CD14-positive monocyte (primary cell): Measurements from ENCODE around the gene TMCO5A. TPM values are rescaled to one million over a fixed set of nuclear protein-coding genes. Genes with fewer than 3 reads are reported as not detected.

Experiments
- DNase-seq, 3 donors: peaks; one replicate each; pipeline ENCODE4 v3.0.0-alpha.2; 2011 to 2022
- H2AFZ ChIP-seq: 2 replicates; pipeline ENCODE4 v1.6.0; 2012; ENCODE audit warnings: mild to moderate bottlenecking, low read depth, low read length, inconsistent platforms; ENCODE audit not compliant: insufficient read depth, poor library complexity, severe bottlenecking
- H3K27ac ChIP-seq, 2 donors: 1 replicate in 1 of 2; 2 replicates in 1 of 2; pipeline ENCODE4 v1.5.1; 2012 to 2013; ENCODE audit warnings: low read length in 2 of 2, control low read depth in 1 of 2, inconsistent platforms in 1 of 2, low read depth in 1 of 2, mild to moderate bottlenecking in 1 of 2
- H3K27me3 ChIP-seq, 2 donors: one replicate each; pipeline versions ENCODE4 v1.6.0 to v1.6.1; 2011 to 2013; ENCODE audit warnings: low read length in 2 of 2; ENCODE audit not compliant: control insufficient read depth in 2 of 2, insufficient read depth in 2 of 2
- H3K36me3 ChIP-seq, 2 donors: replicated peaks in 1 of 2; 1 replicate in 1 of 2; 2 replicates in 1 of 2; pipeline versions ENCODE4 v1.5.1 to v1.6.1; 2012 to 2013; ENCODE audit warnings: low read length in 2 of 2, control low read depth in 1 of 2, inconsistent platforms in 1 of 2, mild to moderate bottlenecking in 1 of 2; ENCODE audit not compliant: insufficient read depth in 2 of 2, control insufficient read depth in 1 of 2
- H3K4me1 ChIP-seq, 2 donors: 1 replicate in 1 of 2; 2 replicates in 1 of 2; pipeline versions ENCODE4 v1.5.1 to v1.6.1; 2012 to 2013; ENCODE audit warnings: low read length in 2 of 2, control low read depth in 1 of 2, inconsistent platforms in 1 of 2, mild to moderate bottlenecking in 1 of 2, moderate library complexity in 1 of 2; ENCODE audit not compliant: insufficient read depth in 2 of 2, control insufficient read depth in 1 of 2
- H3K4me2 ChIP-seq: replicated peaks from 2 replicates; pipeline ENCODE3; 2012; ENCODE audit warnings: low read length, moderate library complexity, mild to moderate bottlenecking; ENCODE audit not compliant: poor library complexity, severe bottlenecking; ENCODE audit errors: extremely low read depth
- H3K4me3 ChIP-seq, 3 experiments: fragments of 200-600 bp in 1 of 3; sonication (generic) in 1 of 3; replicated peaks in 1 of 3; 1 replicate in 2 of 3; 2 replicates in 1 of 3; pipeline ENCODE4 v1.5.1; 2011 to 2013; ENCODE audit warnings: low read length in 3 of 3, mild to moderate bottlenecking in 3 of 3, control low read depth in 2 of 3, low read depth in 2 of 3, inconsistent platforms in 1 of 3, moderate library complexity in 1 of 3
- H3K79me2 ChIP-seq: 2 replicates; pipeline ENCODE4 v1.6.0; 2012; ENCODE audit warnings: mild to moderate bottlenecking, control low read depth, inconsistent platforms, low read length, moderate library complexity; ENCODE audit not compliant: insufficient read depth
- H3K9ac ChIP-seq: 2 replicates; pipeline ENCODE4 v1.6.0; 2017; ENCODE audit warnings: low read length, mild to moderate bottlenecking; ENCODE audit not compliant: insufficient read depth, poor library complexity, severe bottlenecking
- H3K9me3 ChIP-seq, 2 donors: replicated peaks in 1 of 2; 1 replicate in 1 of 2; 2 replicates in 1 of 2; pipeline versions ENCODE4 v1.5.1 to v1.6.1; 2012 to 2013; ENCODE audit warnings: low read length in 2 of 2, control low read depth in 1 of 2; ENCODE audit not compliant: control insufficient read depth in 1 of 2, insufficient read depth in 1 of 2
- H4K20me1 ChIP-seq: 2 replicates; pipeline ENCODE4 v1.6.0; 2012; ENCODE audit warnings: mild to moderate bottlenecking, low read length, control low read depth, moderate library complexity; ENCODE audit not compliant: insufficient read depth
- H3K27ac Mint-ChIP-seq, 7 donors: one replicate each; pipeline ENCODE4 v1.8.0; 2020; ENCODE audit warnings: mild to moderate bottlenecking in 7 of 7, mixed read lengths in 7 of 7, moderate library complexity in 6 of 7, inconsistent platforms in 2 of 7
- H3K27me3 Mint-ChIP-seq, 3 donors: one replicate each; pipeline ENCODE4 v1.8.0; 2021 to 2022; ENCODE audit warnings: low read depth in 3 of 3, mild to moderate bottlenecking in 3 of 3, mixed read lengths in 3 of 3, moderate library complexity in 3 of 3, inconsistent platforms in 1 of 3
- H3K36me3 Mint-ChIP-seq, 2 donors: one replicate each; pipeline ENCODE4 v1.8.0; 2020; ENCODE audit warnings: mixed read lengths in 2 of 2, inconsistent platforms in 1 of 2, mild to moderate bottlenecking in 1 of 2
- H3K4me1 Mint-ChIP-seq: one replicate; pipeline ENCODE4 v1.8.0; 2020; ENCODE audit warnings: mild to moderate bottlenecking, mixed read lengths
- H3K4me3 Mint-ChIP-seq, 2 donors: one replicate each; pipeline ENCODE4 v1.8.0; 2020; ENCODE audit warnings: mild to moderate bottlenecking in 2 of 2, mixed read lengths in 2 of 2, moderate library complexity in 1 of 2
- H3K9me3 Mint-ChIP-seq, 7 donors: one replicate each; pipeline ENCODE4 v1.8.0; 2020 to 2022; ENCODE audit warnings: mixed read lengths in 7 of 7, mild to moderate bottlenecking in 6 of 7, moderate library complexity in 6 of 7, inconsistent platforms in 2 of 7
- WGBS: methylation state at CpG from one replicate; pipeline ENCODE4 v1.1.5; 2013; ENCODE audit warnings: missing lambda C conversion rate; ENCODE audit not compliant: insufficient coverage; 5-methylcytosine and 5-hydroxymethylcytosine counted together
- intact Hi-C, 2 donors: fragments of 100-400 bp; cut with micrococcal nuclease; formaldehyde crosslinking; loops; one replicate each; pipeline versions ENCODE4 v1.15.0 to v1.15.1; 2023
- polyA plus RNA-seq, 3 donors: library from polyadenylated mRNA; depleted of rRNA in 1 of 3; unstranded in 2 of 3; stranded (reverse) in 1 of 3; fragments of 300-500 nt in 2 of 3; fragments of >200 nt in 1 of 3; fragmentation: Illumina TruSeq in 2 of 3; gene quantifications; 1 replicate in 2 of 3; 2 replicates in 1 of 3; pipeline ENCODE4 v1.2.3, GENCODE V29; 2012 to 2021
- TF ChIP-seq, protein P1 (sequence below): fragments of 200-600 bp; IDR thresholded peaks from one replicate; pipeline ENCODE4 v1.8.0; 2022; ENCODE audit warnings: antibody characterized with exemption, mild to moderate bottlenecking

TMCO5A gene
- polyA plus RNA-seq, 3 donors, result not detected

DNA sequence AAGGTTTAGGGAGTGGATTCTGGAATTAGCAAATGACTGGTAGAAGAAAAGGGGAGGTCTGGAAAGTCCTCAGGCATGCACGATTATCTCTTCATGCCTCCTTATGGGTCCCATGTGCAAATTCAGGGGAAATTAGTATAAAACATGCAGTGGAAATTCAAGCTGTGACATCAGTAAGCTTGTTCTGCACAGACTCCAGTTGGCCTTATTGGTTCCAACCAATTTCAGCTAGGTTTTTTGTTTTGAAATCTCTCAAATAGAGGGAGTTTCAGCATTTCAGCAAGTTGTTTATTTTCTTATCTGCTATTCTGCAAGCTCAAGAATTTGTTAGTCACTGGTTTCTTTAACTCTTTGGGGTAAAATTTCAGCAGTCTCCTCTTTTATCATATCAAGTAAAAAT lies 774 bp upstream of the TMCO5A start:
- Mint-ChIP-seq H3K4me1 (no peaks in the 10 kb centered on the region), H3K27me3 (peaks cover 0 to 3% (median 2%) of the 10 kb centered on the region in 3 donors), H3K9me3 (peaks cover 2 to 5% (median 4%) of the 10 kb centered on the region in 7 donors), H3K4me3 (no peak overlapping the region), H3K27ac (no peak overlapping the region), H3K36me3 (no peaks in the 10 kb centered on the region)
- Histone ChIP-seq H3K9ac (no peak overlapping the region), H3K4me1 (no peaks in the 10 kb centered on the region), H3K9me3 (no peaks in the 10 kb centered on the region), H3K79me2 (no peaks in the 10 kb centered on the region), H3K4me3 (no peak overlapping the region), H4K20me1 (no peaks in the 10 kb centered on the region), H3K36me3 (no peaks in the 10 kb centered on the region), H3K27me3 (no peaks in the 10 kb centered on the region), H2AFZ (no peak overlapping the region), H3K27ac (no peak overlapping the region), H3K4me2 (no peak overlapping the region)
- DNase-seq, result no peak
- 100% methylated on average over 1 of the region's 1 CpG for WGBS
- intact Hi-C loops, result no loop called here
- TF ChIP-seq, protein P1, sequence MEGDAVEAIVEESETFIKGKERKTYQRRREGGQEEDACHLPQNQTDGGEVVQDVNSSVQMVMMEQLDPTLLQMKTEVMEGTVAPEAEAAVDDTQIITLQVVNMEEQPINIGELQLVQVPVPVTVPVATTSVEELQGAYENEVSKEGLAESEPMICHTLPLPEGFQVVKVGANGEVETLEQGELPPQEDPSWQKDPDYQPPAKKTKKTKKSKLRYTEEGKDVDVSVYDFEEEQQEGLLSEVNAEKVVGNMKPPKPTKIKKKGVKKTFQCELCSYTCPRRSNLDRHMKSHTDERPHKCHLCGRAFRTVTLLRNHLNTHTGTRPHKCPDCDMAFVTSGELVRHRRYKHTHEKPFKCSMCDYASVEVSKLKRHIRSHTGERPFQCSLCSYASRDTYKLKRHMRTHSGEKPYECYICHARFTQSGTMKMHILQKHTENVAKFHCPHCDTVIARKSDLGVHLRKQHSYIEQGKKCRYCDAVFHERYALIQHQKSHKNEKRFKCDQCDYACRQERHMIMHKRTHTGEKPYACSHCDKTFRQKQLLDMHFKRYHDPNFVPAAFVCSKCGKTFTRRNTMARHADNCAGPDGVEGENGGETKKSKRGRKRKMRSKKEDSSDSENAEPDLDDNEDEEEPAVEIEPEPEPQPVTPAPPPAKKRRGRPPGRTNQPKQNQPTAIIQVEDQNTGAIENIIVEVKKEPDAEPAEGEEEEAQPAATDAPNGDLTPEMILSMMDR, result no peak

DNA sequence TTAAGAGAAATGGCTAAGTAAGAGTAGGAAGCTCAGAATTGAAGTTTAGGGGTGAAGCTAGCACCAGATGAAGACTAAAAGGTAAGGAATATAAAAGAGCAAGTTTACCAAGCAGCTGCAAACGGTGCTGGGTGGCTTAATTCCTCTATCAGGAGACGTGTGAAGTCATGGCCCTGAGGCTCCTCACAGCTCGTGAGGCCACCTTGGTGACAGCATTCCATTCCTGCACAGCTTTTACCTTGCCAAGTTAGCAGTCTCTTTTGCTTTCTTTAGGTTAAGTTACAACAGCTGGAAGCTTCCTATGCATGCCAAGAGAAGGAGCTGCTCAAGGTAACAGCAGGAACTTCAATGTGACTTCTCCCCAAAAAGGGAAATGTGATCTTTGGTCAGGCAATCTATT lies 6.4 kb downstream of the TMCO5A start:
- H3K27ac Mint-ChIP-seq, result no peak overlapping the region
- DNase-seq, result no peak

More for the DNA sequence above, 6.4 kb downstream of the TMCO5A start:
- no peaks in the 10 kb centered on the region for H4K20me1 ChIP-seq
- no peak overlapping the region for H3K27ac ChIP-seq
- H3K36me3 ChIP-seq, result no peaks in the 10 kb centered on the region
- no peaks in the 10 kb centered on the region for H3K79me2 ChIP-seq
- Mint-ChIP-seq H3K4me3 (no peak overlapping the region), H3K4me1 (no peaks in the 10 kb centered on the region), H3K36me3 (no peaks in the 10 kb centered on the region), H3K27me3 (no peaks in the 10 kb centered on the region), H3K9me3 (peaks cover 0 to 8% (median 2%) of the 10 kb centered on the region in 7 donors)
- H3K4me3 ChIP-seq, result no peak overlapping the region
- H2AFZ ChIP-seq, result no peak overlapping the region
- no peaks in the 10 kb centered on the region for H3K27me3 ChIP-seq
- WGBS, result 93% methylated on average over 3 of the region's 3 CpGs
- intact Hi-C loops, result no loop called here
- no peaks in the 10 kb centered on the region for H3K4me1 ChIP-seq
- no peaks in the 10 kb centered on the region for H3K9me3 ChIP-seq
- no peak overlapping the region for H3K9ac ChIP-seq
- no peak overlapping the region for H3K4me2 ChIP-seq
- TF ChIP-seq, protein P1, result no peak
